ENCODE results near the gene CEP135. TPM values are rescaled to one million over a fixed set of nuclear protein-coding genes. Genes with fewer than 3 reads are reported as not detected.

Gene CEP135
- total RNA-seq, 1 experiment from 2014 or later, result 15.3 TPM

DNA sequence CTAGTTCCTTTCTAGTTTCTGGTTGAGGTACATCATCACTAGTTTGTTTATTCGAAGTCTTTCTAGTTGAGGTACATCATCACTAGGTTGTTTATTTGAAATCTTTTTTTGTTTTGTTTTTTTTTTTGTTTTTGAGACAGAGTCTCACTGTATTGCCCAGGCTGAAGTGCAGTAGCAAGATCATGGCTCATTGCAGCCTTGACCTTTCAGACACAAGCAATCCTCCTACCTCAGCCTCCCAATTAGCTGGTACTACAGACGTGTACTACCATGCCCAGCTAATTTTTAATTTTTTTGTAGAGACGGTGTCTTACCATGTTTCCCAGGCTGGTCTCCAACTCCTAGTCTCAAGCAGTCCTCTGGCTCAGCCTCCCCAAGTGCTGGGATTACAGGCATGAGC is 54.9 kb downstream of the CEP135 start:
- no TSS peak for BruUV-seq (replicated peaks)
- no peak overlapping the region for H3K27ac ChIP-seq (ENCODE audit: low read depth, low read length, poor library complexity, severe bottlenecking)
- POLR2A ChIA-PET (ENCODE audit: low non-redundant PET), result no interaction called here
- intact Hi-C loops (cut with micrococcal nuclease; ENCODE audit: unreplicated experiment), result no loop called here
- TF ChIP-seq, protein P1, sequence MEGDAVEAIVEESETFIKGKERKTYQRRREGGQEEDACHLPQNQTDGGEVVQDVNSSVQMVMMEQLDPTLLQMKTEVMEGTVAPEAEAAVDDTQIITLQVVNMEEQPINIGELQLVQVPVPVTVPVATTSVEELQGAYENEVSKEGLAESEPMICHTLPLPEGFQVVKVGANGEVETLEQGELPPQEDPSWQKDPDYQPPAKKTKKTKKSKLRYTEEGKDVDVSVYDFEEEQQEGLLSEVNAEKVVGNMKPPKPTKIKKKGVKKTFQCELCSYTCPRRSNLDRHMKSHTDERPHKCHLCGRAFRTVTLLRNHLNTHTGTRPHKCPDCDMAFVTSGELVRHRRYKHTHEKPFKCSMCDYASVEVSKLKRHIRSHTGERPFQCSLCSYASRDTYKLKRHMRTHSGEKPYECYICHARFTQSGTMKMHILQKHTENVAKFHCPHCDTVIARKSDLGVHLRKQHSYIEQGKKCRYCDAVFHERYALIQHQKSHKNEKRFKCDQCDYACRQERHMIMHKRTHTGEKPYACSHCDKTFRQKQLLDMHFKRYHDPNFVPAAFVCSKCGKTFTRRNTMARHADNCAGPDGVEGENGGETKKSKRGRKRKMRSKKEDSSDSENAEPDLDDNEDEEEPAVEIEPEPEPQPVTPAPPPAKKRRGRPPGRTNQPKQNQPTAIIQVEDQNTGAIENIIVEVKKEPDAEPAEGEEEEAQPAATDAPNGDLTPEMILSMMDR (conservative IDR thresholded peaks at IDR 0.05; ENCODE audit: low read depth, low read length), result no peak
- no peak for TF ChIP-seq EZH2 (IDR thresholded peaks at IDR 0.05; ENCODE audit: borderline replicate concordance, low read depth, low read length, poor library complexity, severe bottlenecking)
- H3K4me3 ChIP-seq (ENCODE audit: low read depth, low read length, poor library complexity, severe bottlenecking), result no peak overlapping the region
- CTCF ChIA-PET, result no interaction called here
- no peaks in the 10 kb centered on the region for H3K9me3 ChIP-seq (ENCODE audit: low read depth, low read length, poor library complexity, severe bottlenecking)
- peaks cover 3% of the 10 kb centered on the region for H3K36me3 ChIP-seq (ENCODE audit: insufficient read depth, low read length, poor library complexity, severe bottlenecking)
- H3K4me1 ChIP-seq (ENCODE audit: insufficient read depth, low read length, poor library complexity, severe bottlenecking), result no peaks in the 10 kb centered on the region
- DNase-seq (ENCODE audit: low spot score), result no peak
- H3K27me3 ChIP-seq (replicated peaks; ENCODE audit: insufficient read depth, low read depth, low read length, poor library complexity), result no peaks in the 10 kb centered on the region

DNA sequence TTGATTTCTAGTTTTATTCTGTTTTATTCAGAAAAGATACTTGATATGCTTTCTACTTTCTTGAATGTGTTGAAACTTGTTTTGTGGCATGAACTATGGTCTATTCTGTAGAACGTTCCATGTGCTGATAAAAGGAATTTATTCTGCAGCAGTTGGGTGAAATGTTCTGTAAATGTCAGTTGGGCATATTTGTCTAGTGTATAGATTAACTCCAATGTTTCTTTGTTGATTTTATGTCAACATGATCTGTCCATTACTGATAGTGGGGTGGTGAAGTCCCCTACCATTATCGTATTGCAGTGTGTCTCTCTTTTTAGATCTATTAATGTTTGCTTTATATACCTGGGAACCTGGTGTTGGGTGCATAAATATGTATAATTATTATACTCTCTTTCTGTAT is 55.5 kb downstream of the CEP135 start:
- DNase-seq (ENCODE audit: low spot score), result no peak
- no peaks in the 10 kb centered on the region for H3K27me3 ChIP-seq (replicated peaks; ENCODE audit: insufficient read depth, low read depth, low read length, poor library complexity)
- CTCF ChIA-PET, result no interaction called here
- H3K4me3 ChIP-seq (ENCODE audit: low read depth, low read length, poor library complexity, severe bottlenecking), result no peak overlapping the region
- POLR2A ChIA-PET (ENCODE audit: low non-redundant PET), result no interaction called here
- peaks cover 3% of the 10 kb centered on the region for H3K36me3 ChIP-seq (ENCODE audit: insufficient read depth, low read length, poor library complexity, severe bottlenecking)
- no TSS peak for BruUV-seq (replicated peaks)
- no peak overlapping the region for H3K27ac ChIP-seq (ENCODE audit: low read depth, low read length, poor library complexity, severe bottlenecking)
- H3K9me3 ChIP-seq (ENCODE audit: low read depth, low read length, poor library complexity, severe bottlenecking), result no peaks in the 10 kb centered on the region
- no peak for TF ChIP-seq EZH2 (IDR thresholded peaks at IDR 0.05; ENCODE audit: borderline replicate concordance, low read depth, low read length, poor library complexity, severe bottlenecking)
- TF ChIP-seq, protein P1 (conservative IDR thresholded peaks at IDR 0.05; ENCODE audit: low read depth, low read length), result no peak
- H3K4me1 ChIP-seq (ENCODE audit: insufficient read depth, low read length, poor library complexity, severe bottlenecking), result no peaks in the 10 kb centered on the region
- intact Hi-C loops (cut with micrococcal nuclease; ENCODE audit: unreplicated experiment), result no loop called here

DNA sequence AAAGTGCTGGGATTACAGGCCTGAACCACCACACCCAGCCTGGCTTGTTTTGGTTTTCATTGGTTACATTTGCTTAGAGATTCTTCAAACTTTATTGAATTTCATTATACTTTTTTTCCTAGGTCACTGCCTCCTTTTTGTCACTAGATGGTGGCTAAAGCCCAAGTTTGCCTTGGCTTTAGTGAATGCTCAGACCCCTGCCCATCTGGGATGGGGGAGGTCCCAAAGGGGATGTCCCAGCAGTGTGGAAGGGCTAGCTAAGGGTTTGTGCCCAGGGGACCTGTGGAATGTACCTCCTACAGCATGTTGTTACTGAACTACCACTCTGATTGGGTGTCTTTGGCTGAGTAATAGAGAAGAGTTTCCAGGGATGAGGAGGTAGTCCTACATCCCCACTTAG is 58.4 kb downstream of the CEP135 start:
- BruUV-seq (replicated peaks), result no TSS peak
- ChIA-PET POLR2A (ENCODE audit: low non-redundant PET) (no interaction called here), CTCF (no interaction called here)
- intact Hi-C loops (cut with micrococcal nuclease; ENCODE audit: unreplicated experiment), result no loop called here
- Histone ChIP-seq H3K4me3 (ENCODE audit: low read depth, low read length, poor library complexity, severe bottlenecking) (no peak overlapping the region), H3K27me3 (replicated peaks; ENCODE audit: insufficient read depth, low read depth, low read length, poor library complexity) (no peaks in the 10 kb centered on the region), H3K9me3 (ENCODE audit: low read depth, low read length, poor library complexity, severe bottlenecking) (no peaks in the 10 kb centered on the region), H3K4me1 (ENCODE audit: insufficient read depth, low read length, poor library complexity, severe bottlenecking) (no peaks in the 10 kb centered on the region), H3K36me3 (ENCODE audit: insufficient read depth, low read length, poor library complexity, severe bottlenecking) (peaks cover under 1% of the 10 kb centered on the region), H3K27ac (ENCODE audit: low read depth, low read length, poor library complexity, severe bottlenecking) (no peak overlapping the region)
- TF ChIP-seq, protein P1 (conservative IDR thresholded peaks at IDR 0.05; ENCODE audit: low read depth, low read length), result no peak
- TF ChIP-seq EZH2 (IDR thresholded peaks at IDR 0.05; ENCODE audit: borderline replicate concordance, low read depth, low read length, poor library complexity, severe bottlenecking), result no peak
- DNase-seq (ENCODE audit: low spot score), result no peak
